HG03342 (cell line): ENCODE results near the gene CDKN2C.
A peak's percentile ranks its signal among the peaks of the same experiment; 100 is the strongest.

Source experiments
- ATAC-seq: cut with Tn5 transposase; IDR thresholded peaks from one replicate; pipeline ENCODE4 v1.9.1; 2021; ENCODE audit warnings: mild to moderate bottlenecking, moderate library complexity; ENCODE audit not compliant: unreplicated experiment

CDKN2C gene

GRCh38 chr1:50959913-50960844, 9.9 kb upstream of the CDKN2C start, which contains the start of gene FAF1:
Gene FAF1 (minus strand): TSS chr1:50960267. CDS start chr1:50959811, 456 bp downstream.
- peak; percentile 82 for ATAC-seq

GRCh38 chr1:50964863-50965262, 5.2 kb upstream of the CDKN2C start:
- ATAC-seq = no peak

GRCh38 chr1:50966991-50967390, 3.1 kb upstream of the CDKN2C start:
- no peak for ATAC-seq

DNA sequence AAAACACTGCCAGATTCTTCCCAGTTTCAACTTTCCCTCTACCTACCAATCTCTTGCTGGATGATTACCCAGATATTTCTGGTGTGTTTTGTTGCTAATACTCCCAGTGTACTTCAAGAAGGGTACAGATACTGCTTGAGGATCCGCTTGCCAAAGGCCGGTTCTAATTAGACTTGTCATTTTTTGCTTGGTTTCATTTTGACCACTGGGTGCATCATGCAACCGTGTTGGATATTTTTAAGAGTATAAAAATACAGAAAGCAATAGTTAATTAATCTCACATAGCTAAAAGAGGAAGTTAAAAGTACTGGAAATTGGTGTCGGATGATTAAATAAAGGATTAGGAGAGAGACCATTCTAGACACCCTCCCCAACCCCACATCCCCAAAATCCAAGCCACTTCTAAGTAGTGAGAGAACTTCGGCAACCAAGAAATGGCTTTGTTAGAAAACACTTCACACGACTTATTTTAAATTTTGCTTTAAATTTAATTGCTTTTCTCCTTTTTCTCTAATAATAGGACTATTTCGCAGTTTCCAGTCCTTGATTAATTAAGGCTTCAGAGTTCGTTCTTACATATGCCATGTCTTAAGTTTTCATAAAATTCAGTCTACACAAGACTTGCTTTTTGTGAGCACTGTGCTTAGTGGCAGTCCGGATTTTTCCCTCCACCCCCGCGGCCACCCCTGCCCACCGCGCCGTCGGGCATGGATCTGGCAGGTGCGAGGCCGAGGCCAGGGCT, 2.5 kb upstream of the CDKN2C start:
- no peak for ATAC-seq

DNA sequence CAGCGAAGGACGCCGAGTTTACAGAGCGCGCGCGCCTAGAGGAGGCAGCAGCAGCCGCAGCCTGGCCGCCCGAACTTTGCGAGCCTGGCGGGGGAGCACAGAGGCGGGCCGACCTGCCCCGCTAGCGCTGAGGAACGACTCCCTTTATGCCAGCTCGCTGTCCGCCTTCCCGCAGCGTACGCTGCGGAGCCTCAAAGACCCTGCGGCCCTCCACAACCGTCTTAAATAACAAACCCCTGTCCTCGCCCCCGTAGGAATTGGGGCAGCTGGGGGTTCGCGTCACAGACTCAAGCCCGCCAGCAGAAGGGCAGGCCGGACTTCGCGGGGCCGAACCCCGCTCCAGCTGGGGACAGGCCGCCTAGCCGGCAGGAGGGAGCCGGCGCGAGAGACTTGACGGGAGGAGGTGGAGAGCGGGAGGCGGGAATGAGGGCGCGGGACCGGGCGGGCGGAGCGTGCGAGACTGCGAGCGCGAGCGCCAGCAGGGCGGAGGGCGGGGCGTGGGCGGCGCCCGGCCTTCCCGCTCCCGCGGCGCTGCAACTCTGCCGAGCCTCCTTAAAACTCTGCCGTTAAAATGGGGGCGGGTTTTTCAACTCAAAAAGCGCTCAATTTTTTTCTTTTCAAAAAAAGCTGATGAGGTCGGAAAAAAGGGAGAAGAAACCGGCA, 1.8 kb upstream of the CDKN2C start:
- peak; percentile 61 for ATAC-seq

DNA sequence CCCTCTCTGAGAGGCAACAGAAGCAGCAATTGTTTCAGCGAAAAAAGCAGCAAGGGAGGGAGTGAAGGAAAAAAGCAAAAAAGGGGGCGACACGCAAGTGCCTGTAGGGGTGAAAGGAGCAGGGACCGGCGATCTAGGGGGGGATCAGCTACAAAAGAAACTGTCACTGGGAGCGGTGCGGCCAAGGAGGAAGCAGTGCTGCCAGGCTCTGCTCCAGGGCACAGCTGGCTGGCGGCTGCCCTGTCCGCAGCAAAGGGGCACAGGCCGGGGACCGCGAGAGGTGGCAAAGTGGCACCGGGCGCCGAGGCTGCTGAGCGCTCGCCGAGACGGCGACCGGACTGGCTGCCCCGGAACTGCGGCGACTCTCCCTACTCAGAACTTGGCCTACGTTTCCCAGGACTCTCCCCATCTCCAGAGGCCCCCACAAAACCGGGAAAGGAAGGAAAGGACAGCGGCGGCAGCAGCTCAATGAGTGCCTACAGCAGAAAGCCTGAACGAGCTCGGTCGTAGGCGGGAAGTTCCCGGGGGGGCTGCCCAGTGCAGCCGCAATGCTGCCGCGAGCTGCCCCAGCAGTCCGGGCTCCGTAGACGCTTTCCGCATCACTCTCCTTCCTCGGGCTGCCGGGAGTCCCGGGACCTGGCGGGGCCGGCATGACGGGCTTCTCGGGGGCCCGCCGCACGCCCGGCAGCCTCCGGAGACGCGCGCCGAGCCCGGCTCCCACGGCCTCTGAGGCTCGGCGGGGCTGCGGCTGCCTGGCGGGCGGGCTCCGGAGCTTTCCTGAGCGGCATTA, 1.0 kb upstream of the CDKN2C start:
- peak; percentile 19 for ATAC-seq

- ATAC-seq = no peak
These were observed 453 bp downstream of the CDKN2C start for GRCh38 chr1:50970509-50970887.

DNA sequence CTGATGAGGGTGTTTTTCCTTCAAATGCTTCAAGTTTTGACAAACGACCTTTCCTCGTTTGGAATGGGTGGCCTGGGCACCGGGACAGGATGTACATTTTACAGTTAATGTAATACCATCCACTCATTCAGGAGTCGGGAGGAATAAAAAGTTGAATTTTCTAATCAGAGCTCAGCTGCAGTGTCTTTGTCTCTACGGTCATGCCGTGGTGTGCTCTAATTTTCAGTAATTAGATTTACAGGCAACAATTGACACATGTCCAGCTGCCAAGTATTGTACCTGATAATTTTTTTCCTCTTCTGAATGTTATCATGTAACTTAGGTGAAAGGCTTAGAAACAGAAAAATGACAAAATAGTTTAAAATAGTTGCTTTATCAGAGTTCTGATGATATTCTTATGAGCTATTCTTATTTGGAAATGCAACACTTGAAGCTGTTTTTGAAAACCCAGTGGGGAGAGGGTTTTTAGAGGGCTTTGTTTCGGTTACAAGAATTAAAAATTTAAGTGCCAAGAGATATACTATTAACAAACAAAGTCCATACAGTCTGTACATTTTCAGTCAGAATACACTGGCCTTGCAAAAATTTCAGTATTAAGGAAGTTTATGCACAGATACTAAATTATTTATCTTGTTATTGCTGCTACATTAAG, 1.0 kb downstream of the CDKN2C start:
- no peak for ATAC-seq

DNA sequence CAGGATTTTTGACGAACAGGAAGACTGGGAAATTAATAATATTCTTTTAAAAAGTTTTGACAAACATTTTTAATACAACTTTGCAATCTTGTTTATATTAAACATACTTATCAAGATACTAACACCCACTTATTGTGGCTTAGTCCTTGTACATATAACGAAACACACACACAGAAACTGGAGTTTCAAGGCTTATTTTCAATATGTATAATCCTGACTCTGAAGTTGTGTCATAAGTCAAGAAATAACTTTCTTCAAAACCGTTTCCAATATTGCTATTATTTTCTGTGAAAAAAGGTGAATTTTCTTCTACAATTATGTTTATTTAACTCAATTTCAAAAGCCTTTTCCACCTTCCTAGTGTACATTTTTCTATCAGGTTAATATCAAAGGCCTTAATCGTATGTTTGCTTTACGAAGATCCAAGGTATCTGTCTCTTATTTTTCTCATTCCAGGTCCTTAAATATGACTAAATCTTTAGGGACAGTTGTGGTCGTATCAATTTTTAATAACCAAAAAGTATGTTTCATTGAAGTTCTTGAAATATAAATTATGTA, 1.8 kb downstream of the CDKN2C start:
- ATAC-seq = no peak

DNA sequence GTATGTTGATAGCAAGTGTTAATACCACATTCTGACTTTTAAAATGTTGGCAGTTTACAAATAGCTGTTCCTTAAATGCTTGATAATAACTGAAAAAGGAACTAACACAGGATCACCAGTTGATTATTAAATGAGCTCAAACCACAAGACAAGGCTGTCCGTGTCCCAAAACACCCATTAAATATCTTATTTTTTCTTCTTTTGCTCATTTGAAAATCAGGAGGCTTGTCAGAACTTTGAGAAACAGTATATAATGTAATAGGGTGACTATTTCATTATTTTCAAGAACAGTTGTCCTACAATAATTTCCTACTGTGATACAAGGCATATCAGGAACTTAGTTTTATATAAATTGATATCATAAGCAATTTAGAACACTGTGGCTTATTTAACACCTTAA, 2.7 kb downstream of the CDKN2C start:
- ATAC-seq = no peak

DNA sequence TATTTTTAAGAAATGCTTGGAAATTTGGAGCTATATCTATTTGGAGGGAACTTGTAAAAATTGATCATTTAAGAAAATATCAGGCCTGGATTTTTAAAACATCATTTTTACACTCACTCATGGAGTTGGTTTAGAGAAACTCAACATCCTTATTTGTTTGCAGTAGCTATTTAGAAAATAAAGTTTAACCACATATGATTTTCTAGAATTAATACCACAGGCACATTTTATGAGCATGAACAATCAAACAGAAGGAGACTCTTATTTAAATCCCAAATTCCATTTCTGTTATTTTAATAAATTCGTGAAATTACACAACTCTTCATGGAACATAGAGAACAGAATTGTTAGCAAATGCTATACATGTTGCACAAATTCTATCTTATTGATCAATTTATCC, 3.2 kb downstream of the CDKN2C start:
- no peak for ATAC-seq

DNA sequence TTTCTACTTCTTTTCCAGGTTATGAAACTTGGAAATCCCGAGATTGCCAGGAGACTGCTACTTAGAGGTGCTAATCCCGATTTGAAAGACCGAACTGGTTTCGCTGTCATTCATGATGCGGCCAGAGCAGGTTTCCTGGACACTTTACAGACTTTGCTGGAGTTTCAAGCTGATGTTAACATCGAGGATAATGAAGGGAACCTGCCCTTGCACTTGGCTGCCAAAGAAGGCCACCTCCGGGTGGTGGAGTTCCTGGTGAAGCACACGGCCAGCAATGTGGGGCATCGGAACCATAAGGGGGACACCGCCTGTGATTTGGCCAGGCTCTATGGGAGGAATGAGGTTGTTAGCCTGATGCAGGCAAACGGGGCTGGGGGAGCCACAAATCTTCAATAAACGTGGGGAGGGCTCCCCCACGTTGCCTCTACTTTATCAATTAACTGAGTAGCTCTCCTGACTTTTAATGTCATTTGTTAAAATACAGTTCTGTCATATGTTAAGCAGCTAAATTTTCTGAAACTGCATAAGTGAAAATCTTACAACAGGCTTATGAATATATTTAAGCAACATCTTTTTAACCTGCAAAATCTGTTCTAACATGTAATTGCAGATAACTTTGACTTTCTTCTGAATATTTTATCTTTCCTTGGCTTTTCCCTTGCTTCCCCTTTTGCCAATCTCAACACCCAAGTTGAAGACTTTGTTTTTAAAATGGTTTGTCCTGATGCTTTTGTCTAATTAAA, 4.0 kb downstream of the CDKN2C start:
- ATAC-seq = no peak

GRCh38 chr1:50974618-50974935, 4.5 kb downstream of the CDKN2C start:
- no peak for ATAC-seq

GRCh38 chr1:50975436-50975835, 5.4 kb downstream of the CDKN2C start:
- ATAC-seq = no peak

DNA sequence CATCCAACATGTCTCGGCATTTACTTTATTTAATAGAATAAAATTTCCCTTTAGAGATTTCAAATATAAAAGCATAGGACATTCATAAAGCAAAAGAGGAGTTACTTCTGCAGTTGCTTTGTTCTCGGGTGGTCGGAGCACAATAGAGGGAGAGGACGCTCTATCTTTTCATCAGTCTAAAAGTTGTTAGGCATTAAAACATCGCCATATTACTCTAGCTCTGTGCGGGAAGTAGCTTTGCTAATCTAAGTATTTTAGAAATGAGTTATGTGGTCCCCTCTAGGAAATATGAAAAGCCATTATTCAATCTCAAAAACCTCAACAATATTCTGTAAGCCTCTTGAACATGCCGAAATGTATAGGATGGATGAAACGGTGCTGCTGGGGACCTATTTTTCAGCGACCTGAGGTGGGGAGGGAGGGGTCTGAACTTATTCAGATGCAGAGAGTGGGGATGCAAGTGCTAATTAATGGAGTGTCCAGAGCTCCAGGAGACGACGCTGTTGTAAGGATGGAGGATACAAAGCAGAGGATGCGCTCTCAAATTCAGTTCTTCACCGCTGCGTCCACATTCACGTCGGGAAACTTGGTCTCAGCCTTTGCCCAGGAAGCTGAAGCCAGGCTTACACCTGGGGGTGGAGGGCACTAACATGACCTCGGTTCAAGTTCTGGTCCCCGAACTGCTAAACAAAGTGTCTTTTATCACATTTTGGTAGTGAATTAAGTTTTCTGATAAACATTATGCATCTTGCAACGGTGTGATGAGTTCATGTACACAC, 6.3 kb downstream of the CDKN2C start:
- ATAC-seq = peak; percentile 2

DNA sequence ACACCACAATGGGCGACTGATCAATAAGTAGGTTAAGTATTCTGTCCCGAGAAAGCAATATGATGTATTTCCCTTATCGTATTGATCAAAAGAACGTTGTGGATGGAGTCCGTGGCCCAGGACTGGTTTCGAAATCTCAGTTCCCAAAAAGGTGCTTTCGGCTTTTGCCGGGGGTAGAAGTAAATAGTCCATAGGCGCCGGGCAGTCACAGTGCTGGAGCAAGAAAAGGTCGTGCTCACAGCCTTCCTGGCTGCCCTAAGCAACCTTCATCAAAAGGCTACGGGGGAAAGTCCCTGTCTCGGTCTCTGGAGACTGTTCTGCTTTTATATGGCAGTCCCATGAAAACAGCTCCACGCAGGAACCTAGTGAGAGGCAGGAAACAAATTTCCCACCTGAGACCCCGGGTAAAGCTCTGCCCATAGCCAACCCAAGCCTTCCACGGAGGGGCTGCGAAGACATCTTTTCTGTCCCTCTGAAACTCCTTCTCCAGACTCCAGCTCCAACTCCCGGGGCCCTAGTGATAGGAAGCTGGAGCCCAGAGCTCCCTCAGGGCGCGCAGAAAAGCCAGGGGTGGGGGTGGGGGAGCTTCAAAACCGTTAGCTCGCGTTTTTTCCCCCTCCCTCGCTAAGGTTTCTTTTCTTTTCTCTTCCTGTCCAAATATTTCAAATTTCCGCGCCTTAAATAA, 7.0 kb downstream of the CDKN2C start:
- ATAC-seq = peak; percentile 66

GRCh38 chr1:50977575-50978143, 7.6 kb downstream of the CDKN2C start:
- ATAC-seq = peak; percentile 48
